ENCODE data around the gene GTF2F2.
A peak's percentile ranks its signal among the peaks of the same experiment; 100 is the strongest.

GTF2F2 gene

GRCh38 chr13:45325806-45326205 is 205.5 kb downstream of the GTF2F2 start:
- in situ Hi-C loops (cut with HindIII; ENCODE audit: low pct_ligation_motif_present, low sequenced_read_pairs) = no loop called here
- H3K27me3 ChIP-seq (replicated peaks) = no peaks in the 10 kb centered on the region
- TF ChIP-seq CTCF (IDR thresholded peaks at IDR 0.05; ENCODE audit: low read depth, low read length, missing control alignments) = peak; percentile 11
- H3K4me3 ChIP-seq (ENCODE audit: low read depth, low read length) = no peak overlapping the region
- DNase-seq = peak; percentile 87
- H3K27ac ChIP-seq = peak overlapping the region; percentile 81
- no peaks in the 10 kb centered on the region for H3K36me3 ChIP-seq (replicated peaks)

- peak overlapping the region; percentile 90 for H3K27ac ChIP-seq
- no peaks in the 10 kb centered on the region for H3K36me3 ChIP-seq (replicated peaks)
- no peak overlapping the region for H3K4me3 ChIP-seq (ENCODE audit: low read depth, low read length)
- H3K27me3 ChIP-seq (replicated peaks) = no peaks in the 10 kb centered on the region
- in situ Hi-C loops (cut with HindIII; ENCODE audit: low pct_ligation_motif_present, low sequenced_read_pairs) = no loop called here
- DNase-seq = no peak
- no peak for TF ChIP-seq CTCF (IDR thresholded peaks at IDR 0.05; ENCODE audit: low read depth, low read length, missing control alignments)
Observed at GRCh38 chr13:45327253-45327955, 207.1 kb downstream of the GTF2F2 start.

GRCh38 chr13:45328661-45329111 is 208.4 kb downstream of the GTF2F2 start:
- in situ Hi-C loops (cut with HindIII; ENCODE audit: low pct_ligation_motif_present, low sequenced_read_pairs) = no loop called here
- Histone ChIP-seq H3K27me3 (replicated peaks) (no peaks in the 10 kb centered on the region), H3K4me3 (ENCODE audit: low read depth, low read length) (no peak overlapping the region), H3K27ac (peak overlapping the region; percentile 90), H3K36me3 (replicated peaks) (no peaks in the 10 kb centered on the region)
- no peak for TF ChIP-seq CTCF (IDR thresholded peaks at IDR 0.05; ENCODE audit: low read depth, low read length, missing control alignments)
- peak; percentile 72 for DNase-seq

DNA sequence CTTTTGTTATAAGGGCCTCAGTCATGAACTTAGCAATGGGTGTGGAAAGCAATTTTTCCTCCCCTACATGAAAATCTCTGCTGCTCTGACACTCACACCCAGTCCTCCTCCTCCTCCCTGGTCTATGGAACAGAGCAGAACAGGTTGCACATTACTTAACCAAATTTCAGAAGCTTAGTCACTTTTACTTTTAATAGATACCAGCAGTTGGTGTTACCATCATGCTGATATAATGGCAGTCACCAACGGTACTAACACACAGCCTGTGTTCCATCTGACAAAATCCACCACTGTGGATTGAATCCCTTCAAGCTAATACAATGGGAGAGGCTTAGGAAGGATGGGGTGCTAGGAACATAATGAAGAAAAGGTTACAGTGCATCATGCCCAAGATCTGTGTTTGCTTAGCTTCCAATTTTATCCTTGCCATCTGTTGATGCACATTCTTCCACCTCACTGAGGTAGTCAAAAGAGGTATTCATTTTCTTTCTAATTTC is 210.9 kb downstream of the GTF2F2 start:
- Histone ChIP-seq H3K36me3 (replicated peaks) (peaks cover 13% of the 10 kb centered on the region), H3K27ac (peak overlapping the region; percentile 70), H3K27me3 (replicated peaks) (no peaks in the 10 kb centered on the region), H3K4me3 (ENCODE audit: low read depth, low read length) (no peak overlapping the region)
- in situ Hi-C loops (cut with HindIII; ENCODE audit: low pct_ligation_motif_present, low sequenced_read_pairs) = no loop called here
- no peak for DNase-seq
- TF ChIP-seq CTCF (IDR thresholded peaks at IDR 0.05; ENCODE audit: low read depth, low read length, missing control alignments) = no peak

- DNase-seq = no peak
- no peak for TF ChIP-seq CTCF (IDR thresholded peaks at IDR 0.05; ENCODE audit: low read depth, low read length, missing control alignments)
- H3K36me3 ChIP-seq (replicated peaks) = peaks cover 18% of the 10 kb centered on the region
- peak overlapping the region; percentile 70 for H3K27ac ChIP-seq
- no peak overlapping the region for H3K4me3 ChIP-seq (ENCODE audit: low read depth, low read length)
- no peaks in the 10 kb centered on the region for H3K27me3 ChIP-seq (replicated peaks)
- in situ Hi-C loops (cut with HindIII; ENCODE audit: low pct_ligation_motif_present, low sequenced_read_pairs) = no loop called here
Observed at GRCh38 chr13:45331692-45332035, 211.4 kb downstream of the GTF2F2 start.
